Stimulated activated CD4-positive, alpha-beta T cell treated with anti-CD3 and anti-CD28 coated beads, Interleukin-12 subunit alpha, Interleukin-12 subunit beta, amount 100 ng/mL, for 24 hours (primary cell): ENCODE measurements around the gene ADAM15.

Experiments
- DNase-seq, 2 experiments: peaks; one replicate each; pipeline ENCODE4 v3.0.0-alpha.2; 2020; ENCODE audit warnings: low read depth in 2 of 2

ADAM15 gene

GRCh38 chr1:155012776-155013602 lies 38.1 kb upstream of the ADAM15 start:
- DNase-seq = no peak

GRCh38 chr1:155013632-155014031 lies 37.5 kb upstream of the ADAM15 start:
- DNase-seq = no peak

- DNase-seq = no peak
Measured at GRCh38 chr1:155014709-155015508, 36.2 kb upstream of the ADAM15 start.

- DNase-seq = no peak
Measured at GRCh38 chr1:155015527-155016230, 35.4 kb upstream of the ADAM15 start.

GRCh38 chr1:155016231-155016831 lies 34.8 kb upstream of the ADAM15 start:
- DNase-seq = no peak

- peak; percentile 83 to 87 for DNase-seq
Measured at GRCh38 chr1:155017041-155017945, 33.8 kb upstream of the ADAM15 start.

- DNase-seq = no peak
Measured at GRCh38 chr1:155017946-155018316, 33.2 kb upstream of the ADAM15 start.

- no peak for DNase-seq
Measured at GRCh38 chr1:155018617-155019348, 32.3 kb upstream of the ADAM15 start.

- no peak for DNase-seq
Measured at GRCh38 chr1:155019377-155020245, 31.5 kb upstream of the ADAM15 start.

- DNase-seq = no peak
Measured at GRCh38 chr1:155022136-155022926, 28.8 kb upstream of the ADAM15 start.

- DNase-seq = no peak
Measured at GRCh38 chr1:155022927-155023236, 28.2 kb upstream of the ADAM15 start.

GRCh38 chr1:155023627-155024026 lies 27.5 kb upstream of the ADAM15 start:
- no peak for DNase-seq

GRCh38 chr1:155024315-155024714 lies 26.8 kb upstream of the ADAM15 start:
- DNase-seq = no peak

- no peak for DNase-seq
Measured at GRCh38 chr1:155026154-155026553, 25.0 kb upstream of the ADAM15 start.

GRCh38 chr1:155026588-155026987 lies 24.5 kb upstream of the ADAM15 start:
- DNase-seq = no peak

GRCh38 chr1:155029513-155030242 lies 21.4 kb upstream of the ADAM15 start:
- no peak for DNase-seq

- no peak for DNase-seq
Measured at GRCh38 chr1:155030243-155030795, 20.8 kb upstream of the ADAM15 start.

- DNase-seq = no peak
Measured at GRCh38 chr1:155030899-155031298, 20.2 kb upstream of the ADAM15 start.
